ENCODE measurements around the gene HBA1. TPM values are rescaled to one million over a fixed set of nuclear protein-coding genes. Genes with fewer than 3 reads are reported as not detected.
"Not testable (repeated sequence)": the region's sequence is repeated elsewhere in the genome, so short reads cannot be mapped to it uniquely, and the experiment has no call there.

Gene HBA1
- total RNA-seq, 2 donors from 2014 or later: 174 TPM; not detected in 1

GRCh38 chr16:170788-171187 is 5.7 kb upstream of the HBA1 start:
- peaks cover 5 to 10% of the 10 kb centered on the region in 2 donors for H3K4me1 ChIP-seq (ENCODE audit: control insufficient read depth in 1 of 2, low read depth in 2 of 2)
- H3K36me3 ChIP-seq: no peaks in the 10 kb centered on the region
- H3K4me3 ChIP-seq: no peak overlapping the region
- no peaks in the 10 kb centered on the region for H3K9me3 ChIP-seq
- no peak for DNase-seq (ENCODE audit: low spot score)
- peaks cover 29% of the 10 kb centered on the region for H3K27me3 ChIP-seq (replicated peaks; ENCODE audit: insufficient read depth)
- TF ChIP-seq CTCF (IDR thresholded peaks at IDR 0.05): no peak
- ATAC-seq (ENCODE audit: insufficient number of reproducible peaks, low FRiP score, low read depth): no peak
- no peak overlapping the region for H3K27ac ChIP-seq

GRCh38 chr16:172374-172941 is 4.0 kb upstream of the HBA1 start, which contains the start of gene HBA2:
Gene HBA2, plus strand, starts transcription at chr16:172876. Its CDS starts 37 bp downstream, at chr16:172913.
- not testable (repeated sequence) for ATAC-seq (ENCODE audit: insufficient number of reproducible peaks, low FRiP score, low read depth); H3K27ac ChIP-seq; H3K4me1 ChIP-seq (ENCODE audit: control insufficient read depth in 1 of 2, low read depth in 2 of 2); H3K36me3 ChIP-seq; DNase-seq (ENCODE audit: low spot score); H3K9me3 ChIP-seq; H3K4me3 ChIP-seq
- H3K27me3 ChIP-seq (replicated peaks; ENCODE audit: insufficient read depth): peaks cover 13% of the 10 kb centered on the region

GRCh38 chr16:173211-173854 is 3.1 kb upstream of the HBA1 start:
- H3K4me3 ChIP-seq; H3K27ac ChIP-seq; H3K36me3 ChIP-seq; H3K9me3 ChIP-seq; H3K4me1 ChIP-seq (ENCODE audit: control insufficient read depth in 1 of 2, low read depth in 2 of 2); DNase-seq (ENCODE audit: low spot score); ATAC-seq (ENCODE audit: insufficient number of reproducible peaks, low FRiP score, low read depth): not testable (repeated sequence)
- H3K27me3 ChIP-seq (replicated peaks; ENCODE audit: insufficient read depth): peaks cover 19% of the 10 kb centered on the region

GRCh38 chr16:173928-174769 is 2.3 kb upstream of the HBA1 start:
- H3K27me3 ChIP-seq (replicated peaks; ENCODE audit: insufficient read depth): peaks cover 20% of the 10 kb centered on the region

GRCh38 chr16:175011-175949 is 1.2 kb upstream of the HBA1 start:
- H3K27me3 ChIP-seq (replicated peaks; ENCODE audit: insufficient read depth): peaks cover 27% of the 10 kb centered on the region
- H3K9me3 ChIP-seq: no peaks in the 10 kb centered on the region
- H3K27ac ChIP-seq: no peak overlapping the region
- DNase-seq (ENCODE audit: low spot score) (no peak), ATAC-seq (ENCODE audit: insufficient number of reproducible peaks, low FRiP score, low read depth) (peak; percentile 15)
- H3K4me3 ChIP-seq: no peak overlapping the region
- H3K4me1 ChIP-seq (ENCODE audit: control insufficient read depth in 1 of 2, low read depth in 2 of 2): peaks cover 3% of the 10 kb centered on the region in 2 donors
- TF ChIP-seq CTCF (IDR thresholded peaks at IDR 0.05): no peak
- no peaks in the 10 kb centered on the region for H3K36me3 ChIP-seq

More at GRCh38 chr16:173928-174769, 2.3 kb upstream of the HBA1 start:
- H3K4me3 ChIP-seq; H3K4me1 ChIP-seq (ENCODE audit: control insufficient read depth in 1 of 2, low read depth in 2 of 2); DNase-seq (ENCODE audit: low spot score); ATAC-seq (ENCODE audit: insufficient number of reproducible peaks, low FRiP score, low read depth); H3K9me3 ChIP-seq; H3K36me3 ChIP-seq; H3K27ac ChIP-seq: not testable (repeated sequence)

GRCh38 chr16:176006-176405 is 474 bp upstream of the HBA1 start:
- H3K4me1 ChIP-seq (ENCODE audit: control insufficient read depth in 1 of 2, low read depth in 2 of 2); H3K9me3 ChIP-seq; H3K27ac ChIP-seq; ATAC-seq (ENCODE audit: insufficient number of reproducible peaks, low FRiP score, low read depth); H3K4me3 ChIP-seq; H3K36me3 ChIP-seq; DNase-seq (ENCODE audit: low spot score): not testable (repeated sequence)
- peaks cover 27% of the 10 kb centered on the region for H3K27me3 ChIP-seq (replicated peaks; ENCODE audit: insufficient read depth)

All from thoracic aorta (tissue), 2 donors.